Naive thymus-derived CD4-positive, alpha-beta T cell (primary cell): ENCODE results near the gene RPS2. TPM values are rescaled to one million over a fixed set of nuclear protein-coding genes. Genes with fewer than 3 reads are reported as not detected.
A peak's percentile ranks its signal among the peaks of the same experiment; 100 is the strongest.

Source experiments
- ATAC-seq: fragments of 150-1000 bp; cut with Tn5 transposase; 2 replicates; pipeline ENCODE4 v1.10.0; 2021; ENCODE audit warnings: mild to moderate bottlenecking, moderate library complexity
- CTCF ChIA-PET: fragments of 350-600 bp; sonication (Branson Sonifier 250); formaldehyde crosslinking; loops from one replicate; lab custom pipeline; 2021; ENCODE audit warnings: antibody characterized with exemption; lab: Charles Lee
- POLR2A ChIA-PET: fragments of 350-600 bp; sonication (Branson Sonifier 250); formaldehyde crosslinking; loops from one replicate; lab custom pipeline; 2021; ENCODE audit warnings: antibody characterized with exemption, inconsistent platforms; lab: Charles Lee
- DNase-seq, 9 donors: peaks; one replicate each; pipeline versions ENCODE4 v3.0.0 to v3.0.0-alpha.2; 2020 to 2022; ENCODE audit warnings: mixed read lengths in 1 of 9
- H3K27ac ChIP-seq: one replicate; pipeline ENCODE4 v1.7.0; 2013; ENCODE audit warnings: mild to moderate bottlenecking, low read depth, low read length, moderate library complexity
- H3K27me3 ChIP-seq, 2 donors: one replicate each; pipeline ENCODE4 v1.7.0; 2013; ENCODE audit warnings: low read length in 2 of 2, mild to moderate bottlenecking in 2 of 2, moderate library complexity in 2 of 2; ENCODE audit not compliant: control insufficient read depth in 2 of 2, insufficient read depth in 2 of 2
- H3K36me3 ChIP-seq, 3 experiments: 1 replicate in 2 of 3; 2 replicates in 1 of 3; pipeline ENCODE4 v1.7.0; 2013; ENCODE audit warnings: low read length in 3 of 3, mild to moderate bottlenecking in 3 of 3, moderate library complexity in 1 of 3; ENCODE audit not compliant: insufficient read depth in 3 of 3, control insufficient read depth in 2 of 3
- H3K4me1 ChIP-seq, 2 donors: one replicate each; pipeline ENCODE4 v1.7.0; 2013; ENCODE audit warnings: low read length in 2 of 2, mild to moderate bottlenecking in 2 of 2, moderate library complexity in 1 of 2; ENCODE audit not compliant: control insufficient read depth in 2 of 2, insufficient read depth in 2 of 2
- H3K4me3 ChIP-seq: 2 replicates; pipeline ENCODE4 v1.7.0; 2013; ENCODE audit warnings: mild to moderate bottlenecking, low read length
- H3K9me3 ChIP-seq, 3 experiments: 1 replicate in 2 of 3; 2 replicates in 1 of 3; pipeline ENCODE4 v1.7.0; 2013; ENCODE audit warnings: low read length in 3 of 3; ENCODE audit not compliant: control insufficient read depth in 2 of 3
- H3K27ac Mint-ChIP-seq, 9 donors: one replicate each; pipeline ENCODE4 v1.8.0; 2020 to 2022; ENCODE audit warnings: mixed read lengths in 9 of 9, mild to moderate bottlenecking in 8 of 9, moderate library complexity in 5 of 9, inconsistent platforms in 2 of 9
- H3K27me3 Mint-ChIP-seq, 5 donors: one replicate each; pipeline ENCODE4 v1.8.0; 2021 to 2022; ENCODE audit warnings: mixed read lengths in 5 of 5, mild to moderate bottlenecking in 1 of 5
- H3K36me3 Mint-ChIP-seq, 5 donors: one replicate each; pipeline ENCODE4 v1.8.0; 2020 to 2022; ENCODE audit warnings: mixed read lengths in 5 of 5, mild to moderate bottlenecking in 3 of 5, inconsistent platforms in 1 of 5
- H3K4me1 Mint-ChIP-seq, 7 donors: one replicate each; pipeline ENCODE4 v1.8.0; 2020 to 2022; ENCODE audit warnings: mixed read lengths in 7 of 7, mild to moderate bottlenecking in 3 of 7, inconsistent platforms in 1 of 7
- H3K4me3 Mint-ChIP-seq, 10 donors: one replicate each; pipeline ENCODE4 v1.8.0; 2020 to 2022; ENCODE audit warnings: mild to moderate bottlenecking in 10 of 10, mixed read lengths in 10 of 10, moderate library complexity in 6 of 10, inconsistent platforms in 2 of 10
- H3K9me3 Mint-ChIP-seq, 11 donors: one replicate each; pipeline ENCODE4 v1.8.0; 2020 to 2022; ENCODE audit warnings: mixed read lengths in 11 of 11, mild to moderate bottlenecking in 4 of 11, inconsistent platforms in 1 of 11, moderate library complexity in 1 of 11
- intact Hi-C, 2 donors: fragments of 100-400 bp; cut with micrococcal nuclease; formaldehyde crosslinking; loops; one replicate each; pipeline ENCODE4 v1.15.1; 2023
- polyA plus RNA-seq, 2 donors: library from polyadenylated mRNA; unstranded; fragments of 300-500 nt; fragmentation: Illumina TruSeq; gene quantifications; one replicate each; pipeline ENCODE4 v1.2.3, GENCODE V29; 2021
- total RNA-seq, 6 experiments: library from RNA in 5 of 6; stranded (reverse) in 5 of 6; gene quantifications; 1 replicate in 5 of 6; 2 replicates in 1 of 6; pipeline ENCODE4 v1.2.3 and lab custom pipeline; 2021 to 2026

The RPS2 gene
- total and polyA plus RNA-seq, 7 experiments from 2014 or later: 2,562 to 7,254 (median 3,209) TPM

- Histone ChIP-seq H3K27me3 (peaks cover 0 to 3% of the 10 kb centered on the region in 2 donors), H3K27ac (peak overlapping the region; percentile 33), H3K4me1 (peaks cover 15 to 16% of the 10 kb centered on the region in 2 donors), H3K9me3 (no peaks in the 10 kb centered on the region), H3K36me3 (peaks cover 0 to 20% (median 0%) of the 10 kb centered on the region in 3 experiments), H3K4me3 (no peak overlapping the region)
- ChIA-PET POLR2A (interaction anchor here (1.2 to 3.7 kb wide), 7 partner anchors 8 to 162 kb away, joined by 3 to 30 read pairs (median 8); partner anchors contain the start of genes GFER, NDUFB10, RNF151 and RPS2), CTCF (interaction anchor here (0.5 kb wide), 1 partner anchor 889 kb away, joined by 3 read pairs; no protein-coding TSS in a partner anchor)
- Mint-ChIP-seq H3K9me3 (no peaks in the 10 kb centered on the region), H3K27ac (peak overlapping the region in 8 of 9 donors; percentile 37 to 90 (median 68)), H3K4me1 (peaks cover 3 to 30% (median 22%) of the 10 kb centered on the region in 7 donors), H3K27me3 (peaks cover 4 to 7% (median 6%) of the 10 kb centered on the region in 5 donors), H3K36me3 (peaks cover 0 to 9% (median 6%) of the 10 kb centered on the region in 5 donors), H3K4me3 (peak overlapping the region in 6 of 10 donors; percentile 4 to 70 (median 27))
- no peak for ATAC-seq
- DNase-seq: no peak
- intact Hi-C loops: loop anchor here in 1 of 2 donors (10.0 kb wide), 1 partner anchor 231 kb away; the partner anchor contains the start of gene E4F1
Measured at GRCh38 chr16:1993731-1994131, 29.1 kb upstream of the RPS2 start.

- intact Hi-C loops: loop anchor here (1.0 to 10.0 kb wide), 7 partner anchors 9 to 232 kb away; partner anchors contain the start of genes GFER (in 2 of the 2), MSRB1 (in 2 of the 2), ZNF598 (in 2 of the 2) and E4F1 (in 1 of the 2)
- ATAC-seq (no peak), DNase-seq (no peak)
- ChIA-PET POLR2A (interaction anchor here (0.7 to 3.7 kb wide), 10 partner anchors 9 to 163 kb away, joined by 3 to 39 read pairs (median 7); partner anchors contain the start of genes GFER, NDUFB10, NOXO1 and RNF151), CTCF (interaction anchor here (1.0 kb wide), 1 partner anchor 163 kb away, joined by 3 read pairs; the partner anchor contains the start of gene TRAF7)
- Histone ChIP-seq H3K9me3 (no peaks in the 10 kb centered on the region), H3K4me3 (no peak overlapping the region), H3K27me3 (peaks cover 0 to 3% of the 10 kb centered on the region in 2 donors), H3K4me1 (peaks cover 15 to 16% of the 10 kb centered on the region in 2 donors), H3K27ac (peak overlapping the region; percentile 33), H3K36me3 (peaks cover 0 to 11% (median 0%) of the 10 kb centered on the region in 3 experiments)
- H3K4me1 Mint-ChIP-seq: peaks cover 5 to 33% (median 22%) of the 10 kb centered on the region in 7 donors
- H3K36me3 Mint-ChIP-seq: peaks cover 0 to 5% (median 4%) of the 10 kb centered on the region in 5 donors
- no peak overlapping the region for H3K4me3 Mint-ChIP-seq
- H3K27me3 Mint-ChIP-seq: peaks cover 8 to 12% (median 10%) of the 10 kb centered on the region in 5 donors
- no peaks in the 10 kb centered on the region for H3K9me3 Mint-ChIP-seq
- H3K27ac Mint-ChIP-seq: peak overlapping the region in 1 of 9 donors; percentile 58
Measured at GRCh38 chr16:1992704-1993317, 28.2 kb upstream of the RPS2 start.

- Mint-ChIP-seq H3K4me3 (peak overlapping the region in 9 of 10 donors; percentile 45 to 82 (median 75)), H3K27ac (peak overlapping the region in 7 of 9 donors; percentile 22 to 82 (median 62)), H3K27me3 (peaks cover 8 to 14% (median 10%) of the 10 kb centered on the region in 5 donors), H3K9me3 (no peaks in the 10 kb centered on the region), H3K4me1 (peaks cover 5 to 33% (median 22%) of the 10 kb centered on the region in 7 donors), H3K36me3 (peaks cover 0 to 5% (median under 1%) of the 10 kb centered on the region in 5 donors)
- CTCF ChIA-PET: interaction anchor here (1.0 kb wide), 1 partner anchor 163 kb away, joined by 3 read pairs; the partner anchor contains the start of gene TRAF7
- Histone ChIP-seq H3K4me3 (peak overlapping the region; percentile 39), H3K36me3 (peaks cover 0 to 6% (median 0%) of the 10 kb centered on the region in 3 experiments), H3K4me1 (peaks cover 15 to 16% of the 10 kb centered on the region in 2 donors), H3K27me3 (peaks cover 0 to 3% of the 10 kb centered on the region in 2 donors), H3K9me3 (no peaks in the 10 kb centered on the region), H3K27ac (peak overlapping the region; percentile 54)
- ATAC-seq: peak; percentile 95
- peak; percentile 85 to 98 (median 92) for DNase-seq
- POLR2A ChIA-PET: interaction anchor here (0.7 to 3.7 kb wide), 10 partner anchors 8 to 164 kb away, joined by 3 to 39 read pairs (median 5); partner anchors contain the start of genes GFER, NDUFB10, NOXO1 and RNF151
- intact Hi-C loops: loop anchor here (1.0 to 10.0 kb wide), 8 partner anchors 8 to 233 kb away; partner anchors contain the start of genes GFER (in 2 of the 2), MSRB1 (in 2 of the 2), ZNF598 (in 2 of the 2) and E4F1 (in 1 of the 2)
Measured at GRCh38 chr16:1991948-1992703, 27.5 kb upstream of the RPS2 start.

GRCh38 chr16:1991588-1991947, 26.9 kb upstream of the RPS2 start:
- intact Hi-C loops: loop anchor here (2.0 to 10.0 kb wide), 2 partner anchors 27 to 233 kb away; partner anchors contain the start of genes E4F1 (in 1 of the 2) and RPS2 (in 1 of the 2)
- Mint-ChIP-seq H3K9me3 (no peaks in the 10 kb centered on the region), H3K27me3 (peaks cover 8 to 14% (median 12%) of the 10 kb centered on the region in 5 donors), H3K4me3 (peak overlapping the region; percentile 68 to 83 (median 77)), H3K36me3 (peaks cover 0 to 5% (median 2%) of the 10 kb centered on the region in 5 donors), H3K4me1 (peaks cover 5 to 33% (median 22%) of the 10 kb centered on the region in 7 donors), H3K27ac (peak overlapping the region in 6 of 9 donors; percentile 62 to 82 (median 72))
- peaks cover 15 to 16% of the 10 kb centered on the region in 2 donors for H3K4me1 ChIP-seq
- ATAC-seq (no peak), DNase-seq (no peak)
- POLR2A ChIA-PET: interaction anchor here (1.0 to 3.7 kb wide), 11 partner anchors 9 to 691 kb away, joined by 3 to 39 read pairs (median 4); partner anchors contain the start of genes KCTD5, NDUFB10, NOXO1 and RNF151
- H3K27me3 ChIP-seq: peaks cover 0 to 3% of the 10 kb centered on the region in 2 donors
- H3K27ac ChIP-seq: peak overlapping the region; percentile 54
- peaks cover 0 to 4% (median 0%) of the 10 kb centered on the region in 3 experiments for H3K36me3 ChIP-seq
- peak overlapping the region; percentile 39 for H3K4me3 ChIP-seq
- CTCF ChIA-PET: no interaction called here
- no peaks in the 10 kb centered on the region for H3K9me3 ChIP-seq

GRCh38 chr16:1991135-1991551, 26.5 kb upstream of the RPS2 start:
- peak in 4 of 9 donors; percentile 36 to 55 (median 42) for DNase-seq
- H3K36me3 Mint-ChIP-seq: peaks cover 0 to 8% (median 4%) of the 10 kb centered on the region in 5 donors
- peak; percentile 16 for ATAC-seq
- Histone ChIP-seq H3K36me3 (peaks cover 0 to 8% (median 0%) of the 10 kb centered on the region in 3 experiments), H3K4me1 (peaks cover 15 to 16% of the 10 kb centered on the region in 2 donors), H3K27ac (no peak overlapping the region), H3K4me3 (peak overlapping the region; percentile 39), H3K9me3 (no peaks in the 10 kb centered on the region), H3K27me3 (peaks cover 0 to 3% of the 10 kb centered on the region in 2 donors)
- no peaks in the 10 kb centered on the region for H3K9me3 Mint-ChIP-seq
- POLR2A ChIA-PET: interaction anchor here (0.6 to 3.7 kb wide), 14 partner anchors 9 to 1242 kb away, joined by 3 to 39 read pairs (median 4); partner anchors contain the start of genes KCTD5, NDUFB10, NOXO1 and PGP
- peak overlapping the region; percentile 68 to 83 (median 77) for H3K4me3 Mint-ChIP-seq
- H3K4me1 Mint-ChIP-seq: peaks cover 5 to 33% (median 22%) of the 10 kb centered on the region in 7 donors
- H3K27ac Mint-ChIP-seq: peak overlapping the region in 6 of 9 donors; percentile 59 to 82 (median 68)
- intact Hi-C loops: loop anchor here (2.0 to 10.0 kb wide), 2 partner anchors 26 to 234 kb away; partner anchors contain the start of genes E4F1 (in 1 of the 2) and RPS2 (in 1 of the 2)
- CTCF ChIA-PET: no interaction called here
- H3K27me3 Mint-ChIP-seq: peaks cover 8 to 17% (median 12%) of the 10 kb centered on the region in 5 donors
